HEK293 (cell line): ENCODE measurements around the gene PIK3AP1.

ENCODE experiments used
- CTCF ChIA-PET: fragments of 350-600 bp; formaldehyde crosslinking; extraction: SDS; loops from one replicate; lab custom pipeline; 2021; ENCODE audit warnings: antibody characterized with exemption; lab: Yijun Ruan, JAX
- POLR2A ChIA-PET: fragments of 300-600 bp; formaldehyde crosslinking; extraction: SDS; loops from one replicate; lab custom pipeline; 2020; ENCODE audit warnings: antibody characterized with exemption, inconsistent platforms; lab: Yijun Ruan, JAX
- H3K27ac ChIP-seq: fragments of 200-500 bp; sonication (Bioruptor generic); 2 replicates; pipeline ENCODE4 v1.5.1; 2014; ENCODE audit warnings: low read depth, low read length, control low read depth, inconsistent platforms; ENCODE audit errors: extremely low read depth
- H3K36me3 ChIP-seq, 2 experiments: fragments of 200-500 bp in 1 of 2; sonication (Bioruptor generic) in 1 of 2; 1 replicate in 1 of 2; 2 replicates in 1 of 2; pipeline ENCODE4 v1.5.1; 2014 to 2017; ENCODE audit warnings: inconsistent platforms in 2 of 2, low read length in 2 of 2; ENCODE audit not compliant: control insufficient read depth in 2 of 2, insufficient read depth in 1 of 2
- H3K4me1 ChIP-seq: fragments of 200-500 bp; sonication (Bioruptor generic); 2 replicates; pipeline ENCODE4 v1.5.1; 2014; ENCODE audit warnings: mild to moderate bottlenecking, low read length, inconsistent platforms; ENCODE audit not compliant: control insufficient read depth, insufficient read depth
- H3K4me3 ChIP-seq: 2 replicates; pipeline ENCODE4 v1.5.1; 2011; ENCODE audit warnings: low read depth, mild to moderate bottlenecking, control low read depth, low read length, moderate library complexity
- H3K9me3 ChIP-seq: fragments of 200-500 bp; sonication (Bioruptor generic); 2 replicates; pipeline ENCODE4 v1.5.1; 2014; ENCODE audit warnings: low read depth, low read length, inconsistent platforms; ENCODE audit not compliant: control insufficient read depth, insufficient read depth
- EGR2 ChIP-seq: fragments of 450-650 bp; formaldehyde crosslinking; IDR thresholded peaks from 2 replicates; pipeline ENCODE4 v1.5.1; 2016; ENCODE audit warnings: low read depth, missing biosample characterization, missing genetic modification characterization
- FEZF1 ChIP-seq: fragments of 450-650 bp; formaldehyde crosslinking; IDR thresholded peaks from 2 replicates; pipeline ENCODE4 v1.5.1; 2016; ENCODE audit warnings: missing biosample characterization, missing genetic modification characterization
- GFI1B ChIP-seq: fragments of 450-650 bp; formaldehyde crosslinking; IDR thresholded peaks from 2 replicates; pipeline ENCODE4 v1.5.1; 2016; ENCODE audit warnings: missing biosample characterization, missing genetic modification characterization
- OVOL3 ChIP-seq: fragments of 450-650 bp; formaldehyde crosslinking; IDR thresholded peaks from 2 replicates; pipeline ENCODE4 v1.5.1; 2016; ENCODE audit warnings: missing biosample characterization, missing genetic modification characterization
- PBX3 ChIP-seq: sonication (generic); formaldehyde crosslinking; IDR thresholded peaks from 2 replicates; pipeline ENCODE4 v1.8.1; 2022; ENCODE audit warnings: mild to moderate bottlenecking, moderate library complexity, missing genetic modification reagents
- ZFP37 ChIP-seq: fragments of 450-650 bp; formaldehyde crosslinking; IDR thresholded peaks from 2 replicates; pipeline ENCODE4 v1.5.1; 2016; ENCODE audit warnings: missing biosample characterization, missing genetic modification characterization
- ZFP69B ChIP-seq: fragments of 450-650 bp; formaldehyde crosslinking; IDR thresholded peaks from 2 replicates; pipeline ENCODE4 v1.5.1; 2016; ENCODE audit warnings: missing biosample characterization, missing genetic modification characterization
- ZNF10 ChIP-seq: fragments of 450-650 bp; formaldehyde crosslinking; IDR thresholded peaks from 2 replicates; pipeline ENCODE4 v1.5.1; 2017; ENCODE audit warnings: missing biosample characterization, missing genetic modification characterization
- ZNF132 ChIP-seq: fragments of 450-650 bp; formaldehyde crosslinking; IDR thresholded peaks from 2 replicates; pipeline ENCODE4 v1.5.1; 2017; ENCODE audit warnings: missing biosample characterization, missing genetic modification characterization, borderline replicate concordance
- ZNF155 ChIP-seq: fragments of 450-650 bp; formaldehyde crosslinking; IDR thresholded peaks from 2 replicates; pipeline ENCODE4 v1.5.1; 2016; ENCODE audit warnings: missing biosample characterization, missing genetic modification characterization
- ZNF211 ChIP-seq: fragments of 450-650 bp; formaldehyde crosslinking; IDR thresholded peaks from 2 replicates; pipeline ENCODE4 v1.5.1; 2016; ENCODE audit warnings: low read depth, missing biosample characterization, missing genetic modification characterization
- ZNF214 ChIP-seq: fragments of 450-650 bp; formaldehyde crosslinking; IDR thresholded peaks from 2 replicates; pipeline ENCODE4 v1.5.1; 2017; ENCODE audit warnings: missing biosample characterization, mild to moderate bottlenecking, missing genetic modification characterization, borderline replicate concordance
- ZNF221 ChIP-seq: fragments of 450-650 bp; formaldehyde crosslinking; IDR thresholded peaks from 2 replicates; pipeline ENCODE4 v1.5.1; 2017; ENCODE audit warnings: missing biosample characterization, missing genetic modification characterization, borderline replicate concordance
- ZNF248 ChIP-seq: fragments of 450-650 bp; formaldehyde crosslinking; IDR thresholded peaks from 2 replicates; pipeline ENCODE4 v1.5.1; 2017; ENCODE audit warnings: missing biosample characterization, missing genetic modification characterization
- ZNF354C ChIP-seq: fragments of 450-650 bp; formaldehyde crosslinking; IDR thresholded peaks from 2 replicates; pipeline ENCODE4 v1.5.1; 2016; ENCODE audit warnings: missing biosample characterization, missing genetic modification characterization, low read depth, borderline replicate concordance
- ZNF394 ChIP-seq: fragments of 450-650 bp; formaldehyde crosslinking; IDR thresholded peaks from 2 replicates; pipeline ENCODE4 v1.5.1; 2016; ENCODE audit warnings: missing biosample characterization, missing genetic modification characterization, mild to moderate bottlenecking, moderate library complexity, borderline replicate concordance
- ZNF416 ChIP-seq: fragments of 450-650 bp; formaldehyde crosslinking; IDR thresholded peaks from 2 replicates; pipeline ENCODE4 v1.5.1; 2016; ENCODE audit warnings: missing biosample characterization, missing genetic modification characterization
- ZNF423 ChIP-seq: fragments of 450-650 bp; formaldehyde crosslinking; IDR thresholded peaks from 2 replicates; pipeline ENCODE4 v1.5.1; 2016; ENCODE audit warnings: missing biosample characterization, missing genetic modification characterization
- ZNF658 ChIP-seq: fragments of 450-650 bp; formaldehyde crosslinking; IDR thresholded peaks from 2 replicates; pipeline ENCODE4; 2016; ENCODE audit warnings: missing biosample characterization, missing genetic modification characterization
- ZNF664 ChIP-seq: fragments of 450-650 bp; formaldehyde crosslinking; IDR thresholded peaks from 2 replicates; pipeline ENCODE4 v1.5.1; 2016; ENCODE audit warnings: missing biosample characterization, missing genetic modification characterization
- ZNF670 ChIP-seq: fragments of 450-650 bp; formaldehyde crosslinking; IDR thresholded peaks from 2 replicates; pipeline ENCODE4 v1.5.1; 2016; ENCODE audit warnings: missing biosample characterization, missing genetic modification characterization, low read depth
- ZNF692 ChIP-seq: fragments of 450-650 bp; formaldehyde crosslinking; IDR thresholded peaks from 2 replicates; pipeline ENCODE4 v1.5.1; 2016; ENCODE audit warnings: missing biosample characterization, missing genetic modification characterization
- ZNF776 ChIP-seq: fragments of 450-650 bp; formaldehyde crosslinking; IDR thresholded peaks from 2 replicates; pipeline ENCODE4 v1.5.0; 2017; ENCODE audit warnings: missing biosample characterization, missing genetic modification characterization, borderline replicate concordance
- ZSCAN16 ChIP-seq: fragments of 450-650 bp; formaldehyde crosslinking; IDR thresholded peaks from 2 replicates; pipeline ENCODE4 v1.5.1; 2016; ENCODE audit warnings: missing biosample characterization, missing genetic modification characterization

The PIK3AP1 gene

GRCh38 chr10:96666741-96667140, 53.6 kb downstream of the PIK3AP1 start:
- no peak overlapping the region for H3K4me3 ChIP-seq
- no peak overlapping the region for H3K27ac ChIP-seq
- no peaks in the 10 kb centered on the region for H3K36me3 ChIP-seq
- H3K4me1 ChIP-seq, result no peaks in the 10 kb centered on the region
- ChIA-PET POLR2A (no interaction called here), CTCF (no interaction called here)
- TF ChIP-seq ZNF776 (tag by site-specific recombination), result no peak
- no peak for TF ChIP-seq PBX3 (CRISPR knock-in tag)
- TF ChIP-seq ZFP37 (tag by site-specific recombination), result no peak
- TF ChIP-seq OVOL3 (tag by site-specific recombination), result no peak
- no peaks in the 10 kb centered on the region for H3K9me3 ChIP-seq

GRCh38 chr10:96665306-96665705, 55.0 kb downstream of the PIK3AP1 start:
- Histone ChIP-seq H3K36me3 (no peaks in the 10 kb centered on the region), H3K4me3 (no peak overlapping the region), H3K9me3 (no peaks in the 10 kb centered on the region), H3K27ac (no peak overlapping the region), H3K4me1 (no peaks in the 10 kb centered on the region)
- ChIA-PET CTCF (no interaction called here), POLR2A (no interaction called here)
- TF ChIP-seq ZNF248 (tag by site-specific recombination) (no peak), ZNF670 (no peak), ZNF664 (tag by site-specific recombination) (no peak), ZFP69B (tag by site-specific recombination) (no peak), ZNF692 (tag by site-specific recombination) (no peak)

GRCh38 chr10:96664563-96664962, 55.8 kb downstream of the PIK3AP1 start:
- Histone ChIP-seq H3K36me3 (no peaks in the 10 kb centered on the region), H3K4me1 (no peaks in the 10 kb centered on the region), H3K9me3 (no peaks in the 10 kb centered on the region), H3K27ac (no peak overlapping the region), H3K4me3 (no peak overlapping the region)
- ChIA-PET CTCF (interaction anchor here (0.8 to 0.9 kb wide), 2 partner anchors 9 to 21 kb away, joined by 3 read pairs; no protein-coding TSS in a partner anchor), POLR2A (no interaction called here)
- no peak for TF ChIP-seq ZNF10 (tag by site-specific recombination)
- no peak for TF ChIP-seq ZNF416
- no peak for TF ChIP-seq ZNF658 (tag by site-specific recombination)
- no peak for TF ChIP-seq ZNF423 (tag by site-specific recombination)
- TF ChIP-seq FEZF1, result no peak

GRCh38 chr10:96663797-96664196, 56.5 kb downstream of the PIK3AP1 start:
- Histone ChIP-seq H3K27ac (no peak overlapping the region), H3K4me3 (no peak overlapping the region), H3K36me3 (no peaks in the 10 kb centered on the region), H3K4me1 (no peaks in the 10 kb centered on the region), H3K9me3 (no peaks in the 10 kb centered on the region)
- no peak for TF ChIP-seq ZNF394 (tag by site-specific recombination)
- TF ChIP-seq ZNF211, result no peak
- TF ChIP-seq ZNF214 (tag by site-specific recombination), result no peak
- no peak for TF ChIP-seq GFI1B (tag by site-specific recombination)
- no peak for TF ChIP-seq ZNF155 (tag by site-specific recombination)
- no peak for TF ChIP-seq EGR2
- TF ChIP-seq ZNF132, result no peak
- no peak for TF ChIP-seq ZNF221 (tag by site-specific recombination)
- no peak for TF ChIP-seq ZNF354C (tag by site-specific recombination)
- TF ChIP-seq ZSCAN16 (tag by site-specific recombination), result no peak
- CTCF ChIA-PET, result interaction anchor here (0.6 to 0.9 kb wide), 2 partner anchors 9 to 250 kb away, joined by 3 read pairs; no protein-coding TSS in a partner anchor
- POLR2A ChIA-PET, result no interaction called here
